ENCODE results near the gene RAB13.
"Not testable (repeated sequence)": the region's sequence is repeated elsewhere in the genome, so short reads cannot be mapped to it uniquely, and the experiment has no call there.

RAB13 gene

GRCh38 chr1:153985941-153986761, at the start of gene RAB13:
Gene RAB13 (minus strand): TSS chr1:153986339. CDS start chr1:153986236, 103 bp downstream.
- FAIRE-seq (no peak), DNase-seq (ENCODE audit: insufficient read length, low spot score) (peak; percentile 77)
- 0 out of 2 replicates have a peak, but pooled peaks have one; percentile 51 for TF ChIP-seq POLR2A (IDR thresholded peaks at IDR 0.05; ENCODE audit: low read depth, low read length)

GRCh38 chr1:154033697-154034096, 47.6 kb upstream of the RAB13 start:
- DNase-seq (ENCODE audit: insufficient read length, low spot score); FAIRE-seq: not testable (repeated sequence)

DNA sequence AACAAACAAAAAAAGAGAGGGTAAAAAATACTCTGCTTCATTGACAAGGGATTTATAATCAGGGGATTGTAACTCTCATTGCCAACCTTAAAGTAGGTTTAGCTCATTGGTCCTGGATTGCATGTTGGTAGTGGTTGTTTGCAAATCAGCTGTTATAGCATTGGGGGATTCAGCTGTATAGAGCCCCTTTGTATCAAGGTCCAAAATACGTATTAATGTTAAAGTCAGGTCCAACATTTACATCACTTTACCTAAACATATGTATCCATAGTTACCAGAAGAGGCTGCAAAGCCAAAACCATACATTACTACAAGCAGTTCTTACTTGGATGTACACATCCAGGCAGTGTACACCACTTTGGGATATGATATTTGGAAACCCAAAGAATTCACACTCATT, 33.8 kb upstream of the RAB13 start:
- TF ChIP-seq POLR2A (IDR thresholded peaks at IDR 0.05; ENCODE audit: low read depth, low read length), result no peak
- no peak for DNase-seq (ENCODE audit: insufficient read length, low spot score)
- no peak for FAIRE-seq

DNA sequence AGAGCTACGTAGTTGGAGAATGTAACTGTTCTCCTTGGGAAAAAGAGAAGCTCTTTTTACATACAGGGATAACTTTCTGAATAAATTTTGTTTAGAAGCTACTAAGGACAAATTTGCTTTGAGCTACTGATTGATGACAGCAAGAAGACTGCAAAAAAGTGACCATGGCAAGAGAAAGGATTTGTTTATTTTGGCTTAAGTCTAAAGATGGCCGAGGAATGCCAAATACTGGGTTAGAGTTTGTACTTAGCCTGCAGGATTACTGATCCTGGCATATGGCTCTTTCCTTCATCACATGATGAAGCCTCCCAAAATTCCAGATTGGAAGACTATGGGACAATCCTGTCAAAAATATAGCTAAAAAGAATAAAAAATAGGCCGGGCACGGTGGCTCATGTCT, 33.1 kb upstream of the RAB13 start:
- TF ChIP-seq POLR2A (IDR thresholded peaks at IDR 0.05; ENCODE audit: low read depth, low read length), result no peak
- FAIRE-seq, result no peak

GRCh38 chr1:154014154-154014907, 28.2 kb upstream of the RAB13 start:
- DNase-seq (ENCODE audit: insufficient read length, low spot score) (no peak), FAIRE-seq (no peak)
- TF ChIP-seq POLR2A (IDR thresholded peaks at IDR 0.05; ENCODE audit: low read depth, low read length), result no peak

More for the DNA sequence above, 33.1 kb upstream of the RAB13 start:
- no peak for DNase-seq (ENCODE audit: insufficient read length, low spot score)

DNA sequence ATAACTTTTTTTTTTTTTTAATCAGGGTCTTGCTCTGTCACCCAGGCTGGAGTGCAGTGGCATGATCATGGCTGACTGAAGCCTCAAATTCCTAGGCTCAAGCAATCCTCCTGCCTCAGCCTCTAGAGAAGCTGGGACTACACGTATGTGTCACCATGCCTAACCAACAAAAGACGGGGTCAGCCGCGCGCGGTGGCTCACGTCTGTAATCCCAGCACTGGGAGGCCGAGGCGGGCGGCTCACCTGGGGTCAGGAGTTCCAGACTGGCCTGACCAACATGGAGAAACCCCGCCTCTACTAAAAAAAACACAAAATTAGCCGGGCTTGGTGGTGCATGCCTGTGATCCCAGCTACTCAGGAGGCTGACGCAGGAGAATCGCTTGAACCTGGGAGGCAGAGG, 26.4 kb upstream of the RAB13 start:
- not testable (repeated sequence) for FAIRE-seq

GRCh38 chr1:154012129-154012528, 26.0 kb upstream of the RAB13 start:
- FAIRE-seq, result no peak
- TF ChIP-seq POLR2A (IDR thresholded peaks at IDR 0.05; ENCODE audit: low read depth, low read length), result no peak
- no peak for DNase-seq (ENCODE audit: insufficient read length, low spot score)

More for the DNA sequence above, 26.4 kb upstream of the RAB13 start:
- not testable (repeated sequence) for DNase-seq (ENCODE audit: insufficient read length, low spot score)

GRCh38 chr1:154006136-154006535, 20.0 kb upstream of the RAB13 start:
- FAIRE-seq (no peak), DNase-seq (ENCODE audit: insufficient read length, low spot score) (no peak)
- no peak for TF ChIP-seq POLR2A (IDR thresholded peaks at IDR 0.05; ENCODE audit: low read depth, low read length)

DNA sequence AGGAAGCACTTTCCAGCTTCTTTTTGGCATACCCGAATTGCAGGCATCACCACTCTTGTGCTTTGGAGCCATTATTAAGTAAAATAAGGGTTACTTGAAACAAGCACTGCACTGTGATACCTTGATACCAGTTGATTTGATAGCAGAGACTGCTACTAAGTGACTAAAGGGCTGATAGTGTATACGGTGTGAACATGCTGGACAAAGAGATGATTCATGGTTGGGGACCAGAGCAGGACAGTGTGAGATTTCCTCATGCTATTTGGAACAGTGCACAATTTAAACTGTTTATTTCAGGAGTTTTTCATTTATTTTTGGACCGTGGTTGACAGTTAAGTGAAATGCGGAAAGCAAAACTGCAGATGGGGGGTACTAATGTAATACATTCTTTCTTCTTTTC, 14.3 kb upstream of the RAB13 start:
- TF ChIP-seq POLR2A (IDR thresholded peaks at IDR 0.05; ENCODE audit: low read depth, low read length), result no peak
- no peak for FAIRE-seq
- no peak for DNase-seq (ENCODE audit: insufficient read length, low spot score)

GRCh38 chr1:153996882-153997281, 10.7 kb upstream of the RAB13 start:
- FAIRE-seq; DNase-seq (ENCODE audit: insufficient read length, low spot score): not testable (repeated sequence)

DNA sequence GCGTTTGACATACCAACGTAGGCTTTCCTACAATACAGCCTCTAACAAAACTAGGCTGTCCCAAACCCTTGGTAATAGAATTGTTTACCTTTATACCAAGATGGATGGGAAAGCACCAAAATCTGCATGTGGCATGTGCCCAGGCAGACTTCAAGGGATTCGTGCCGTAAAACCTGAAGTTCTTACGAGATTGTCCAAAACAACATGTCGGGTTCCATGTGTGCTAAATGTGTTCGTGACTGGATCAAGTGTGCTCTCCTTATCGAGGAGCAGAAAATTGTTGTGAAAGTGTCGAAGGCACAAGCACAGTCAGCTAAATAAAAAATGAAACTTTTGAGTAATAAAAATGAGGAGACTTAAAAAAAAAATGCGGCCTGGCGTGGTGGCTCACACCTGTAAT, 9.5 kb upstream of the RAB13 start:
- no peak for TF ChIP-seq POLR2A (IDR thresholded peaks at IDR 0.05; ENCODE audit: low read depth, low read length)
- FAIRE-seq (no peak), DNase-seq (ENCODE audit: insufficient read length, low spot score) (no peak)

DNA sequence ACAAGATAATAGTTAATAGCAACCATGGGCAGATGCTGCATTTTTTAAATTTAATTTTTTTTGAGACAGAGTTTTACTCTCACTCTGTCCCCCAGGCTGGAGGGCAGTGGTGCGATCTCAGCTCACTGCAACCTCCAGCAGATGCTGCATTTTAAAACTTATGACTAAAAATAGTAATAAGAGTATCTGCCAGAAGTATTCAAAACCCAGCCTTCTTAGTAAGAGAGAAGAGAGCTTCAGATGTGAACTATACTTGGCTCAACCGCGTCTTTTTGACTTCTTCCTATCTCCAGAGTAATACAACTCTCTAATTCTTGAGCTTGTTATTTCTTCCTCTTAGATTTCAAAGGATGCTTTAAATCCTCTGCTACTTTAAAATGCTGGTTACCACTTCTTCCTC, 9.1 kb upstream of the RAB13 start:
- FAIRE-seq, result no peak
- no peak for TF ChIP-seq POLR2A (IDR thresholded peaks at IDR 0.05; ENCODE audit: low read depth, low read length)
- no peak for DNase-seq (ENCODE audit: insufficient read length, low spot score)

GRCh38 chr1:153991806-153992205, 5.7 kb upstream of the RAB13 start:
- TF ChIP-seq POLR2A (IDR thresholded peaks at IDR 0.05; ENCODE audit: low read depth, low read length), result no peak
- DNase-seq (ENCODE audit: insufficient read length, low spot score), result no peak
- FAIRE-seq, result no peak

GRCh38 chr1:153991151-153991630, 5.1 kb upstream of the RAB13 start:
- TF ChIP-seq POLR2A (IDR thresholded peaks at IDR 0.05; ENCODE audit: low read depth, low read length), result no peak
- FAIRE-seq, result no peak
- no peak for DNase-seq (ENCODE audit: insufficient read length, low spot score)
